Tibial artery (tissue), 4 donors: Measurements from ENCODE around the gene TRAF7.
A peak's percentile ranks its signal among the peaks of the same experiment; 100 is the strongest.
"Not testable (repeated sequence)": the region's sequence is repeated elsewhere in the genome, so short reads cannot be mapped to it uniquely, and the experiment has no call there.

ENCODE experiments used
- DNase-seq, 2 donors: peaks; one replicate each; pipeline ENCODE4 v3.0.0-alpha.2; 2019
- H3K27ac ChIP-seq, 2 donors: fragments of 200-600 bp; sonication (generic) in 1 of 2; 1 replicate in 1 of 2; 2 replicates in 1 of 2; pipeline ENCODE4 v1.5.1; 2018 to 2019; ENCODE audit warnings: mild to moderate bottlenecking in 1 of 2
- H3K27me3 ChIP-seq, 2 donors: fragments of 200-600 bp; sonication (generic) in 1 of 2; one replicate each; pipeline versions ENCODE4 v1.5.1 to v1.6.0; 2016 to 2019
- H3K36me3 ChIP-seq, 3 donors: fragments of 200-600 bp; sonication (generic) in 2 of 3; one replicate each; pipeline ENCODE4 v1.5.1; 2016 to 2019; ENCODE audit warnings: mild to moderate bottlenecking in 2 of 3
- H3K4me1 ChIP-seq, 4 donors: fragments of 200-600 bp; sonication (generic) in 2 of 4; 1 replicate in 3 of 4; 2 replicates in 1 of 4; pipeline ENCODE4 v1.5.1; 2016 to 2019
- H3K4me3 ChIP-seq, 2 donors: fragments of 200-600 bp; sonication (generic) in 1 of 2; 1 replicate in 1 of 2; 2 replicates in 1 of 2; pipeline ENCODE4 v1.5.1; 2018 to 2019; ENCODE audit warnings: mild to moderate bottlenecking in 2 of 2
- H3K9me3 ChIP-seq, 3 donors: fragments of 200-600 bp; sonication (generic) in 1 of 3; one replicate each; pipeline ENCODE4 v1.5.1; 2016 to 2019
- CTCF ChIP-seq, 2 experiments: fragments of 200-600 bp in 1 of 2; fragments of 450-650 bp in 1 of 2; IDR thresholded peaks; one replicate each; pipeline ENCODE4 v1.5.1; 2017 to 2019; ENCODE audit warnings: antibody characterized with exemption in 2 of 2, mild to moderate bottlenecking in 1 of 2, moderate library complexity in 1 of 2
- intact Hi-C: fragments of 100-400 bp; cut with DNase I; formaldehyde crosslinking; loops from one replicate; pipeline ENCODE4 v1.15.0; 2023; ENCODE audit warnings: low total_unique reads

The TRAF7 gene

GRCh38 chr16:2133797-2134196, 21.8 kb upstream of the TRAF7 start:
- H3K27me3 ChIP-seq, H3K36me3 ChIP-seq, H3K9me3 ChIP-seq, intact Hi-C loops: not testable (repeated sequence)
- peak overlapping the region; percentile 80 to 90 for H3K27ac ChIP-seq
- peak; percentile 53 to 85 for DNase-seq
- H3K4me1 ChIP-seq, result peaks cover 0 to 50% (median 28%) of the 10 kb centered on the region in 4 donors
- H3K4me3 ChIP-seq, result peak overlapping the region; percentile 42 to 49

GRCh38 chr16:2135071-2135470, 20.5 kb upstream of the TRAF7 start:
- peak in 1 of 2 donors; percentile 87 for DNase-seq
- Histone ChIP-seq H3K4me3 (peak overlapping the region; percentile 65 to 70), H3K4me1 (peaks cover 0 to 39% (median 21%) of the 10 kb centered on the region in 4 donors), H3K27ac (peak overlapping the region; percentile 83 to 85)
- H3K9me3 ChIP-seq, H3K36me3 ChIP-seq, intact Hi-C loops, H3K27me3 ChIP-seq: not testable (repeated sequence)

- H3K36me3 ChIP-seq, H3K27me3 ChIP-seq, intact Hi-C loops, H3K9me3 ChIP-seq: not testable (repeated sequence)
- peak; percentile 98 to 100 for DNase-seq
- Histone ChIP-seq H3K27ac (peak within 1 kb of the TSS; percentile 83 to 85), H3K4me3 (peak within 1 kb of the TSS; percentile 65 to 70), H3K4me1 (peaks cover 0 to 34% (median 12%) of the 10 kb centered on the region in 4 donors)
Measured at GRCh38 chr16:2135770-2136490, 19.7 kb upstream of the TRAF7 start, which contains the start of gene PKD1. Gene PKD1 (minus strand): TSS chr16:2135898. CDS start chr16:2135689, 209 bp downstream.

GRCh38 chr16:2142942-2143877, 12.4 kb upstream of the TRAF7 start:
- TF ChIP-seq CTCF (IDR thresholded peaks at IDR 0.05), result no peak
- Histone ChIP-seq H3K36me3 (no peaks in the 10 kb centered on the region), H3K27ac (no peak overlapping the region), H3K27me3 (no peaks in the 10 kb centered on the region), H3K9me3 (no peaks in the 10 kb centered on the region), H3K4me3 (no peak overlapping the region), H3K4me1 (peaks cover 0 to 11% (median 4%) of the 10 kb centered on the region in 4 donors)
- no peak for DNase-seq
- intact Hi-C loops, result loop anchor here (5.0 kb wide), 1 partner anchor 121 kb away; no protein-coding TSS in a partner anchor

GRCh38 chr16:2143878-2144485, 11.6 kb upstream of the TRAF7 start:
- Histone ChIP-seq H3K4me1 (peaks cover 4 to 17% (median 10%) of the 10 kb centered on the region in 4 donors), H3K4me3 (no peak overlapping the region), H3K36me3 (no peaks in the 10 kb centered on the region), H3K27me3 (no peaks in the 10 kb centered on the region), H3K27ac (no peak overlapping the region), H3K9me3 (no peaks in the 10 kb centered on the region)
- intact Hi-C loops, result loop anchor here (5.0 kb wide), 1 partner anchor 122 kb away; no protein-coding TSS in a partner anchor
- TF ChIP-seq CTCF (IDR thresholded peaks at IDR 0.05), result no peak
- no peak for DNase-seq

DNA sequence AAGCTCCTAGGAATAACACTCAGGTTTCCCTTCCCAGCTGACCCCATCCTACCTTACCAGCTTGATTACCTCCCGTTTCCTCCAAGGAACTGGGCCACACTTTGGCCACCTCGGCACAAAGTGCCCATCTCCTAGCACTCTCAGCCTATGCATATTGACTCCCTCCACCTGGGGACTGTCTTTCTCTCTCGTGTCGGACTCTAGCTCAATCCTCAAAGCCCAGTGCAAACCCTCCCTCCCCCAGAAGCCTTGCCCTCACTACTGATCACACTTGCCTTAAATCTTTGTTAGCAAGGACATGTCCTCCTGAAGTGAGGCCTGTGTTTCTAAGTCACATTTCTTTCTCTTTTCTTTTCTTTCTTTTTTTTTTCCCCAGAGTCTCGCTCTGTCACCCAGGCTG, 9.7 kb upstream of the TRAF7 start:
- intact Hi-C loops, result no loop called here
- no peak for DNase-seq
- no peak overlapping the region for H3K4me3 ChIP-seq
- peaks cover 5 to 33% (median 19%) of the 10 kb centered on the region in 4 donors for H3K4me1 ChIP-seq
- peaks cover 0 to under 1% (median 0%) of the 10 kb centered on the region in 3 donors for H3K36me3 ChIP-seq
- no peak for TF ChIP-seq CTCF (IDR thresholded peaks at IDR 0.05)
- H3K9me3 ChIP-seq, result no peaks in the 10 kb centered on the region
- no peak overlapping the region for H3K27ac ChIP-seq
- H3K27me3 ChIP-seq, result no peaks in the 10 kb centered on the region
